Lower leg skin (tissue), 3 donors: ENCODE results near the gene VPS54.

Experiments used
- POLR2A ChIP-seq, 2 donors: fragments of 450-650 bp; IDR thresholded peaks; one replicate each; pipeline ENCODE4 v1.6.1; 2016 to 2017; ENCODE audit warnings: antibody characterized with exemption in 2 of 2, mild to moderate bottlenecking in 1 of 2, moderate library complexity in 1 of 2
- TF ChIP-seq, protein P1 (sequence below), 3 donors: fragments of 450-650 bp; IDR thresholded peaks; one replicate each; pipeline ENCODE4 v1.5.1; 2016; ENCODE audit warnings: antibody characterized with exemption in 3 of 3, mild to moderate bottlenecking in 3 of 3, moderate library complexity in 2 of 3

DNA sequence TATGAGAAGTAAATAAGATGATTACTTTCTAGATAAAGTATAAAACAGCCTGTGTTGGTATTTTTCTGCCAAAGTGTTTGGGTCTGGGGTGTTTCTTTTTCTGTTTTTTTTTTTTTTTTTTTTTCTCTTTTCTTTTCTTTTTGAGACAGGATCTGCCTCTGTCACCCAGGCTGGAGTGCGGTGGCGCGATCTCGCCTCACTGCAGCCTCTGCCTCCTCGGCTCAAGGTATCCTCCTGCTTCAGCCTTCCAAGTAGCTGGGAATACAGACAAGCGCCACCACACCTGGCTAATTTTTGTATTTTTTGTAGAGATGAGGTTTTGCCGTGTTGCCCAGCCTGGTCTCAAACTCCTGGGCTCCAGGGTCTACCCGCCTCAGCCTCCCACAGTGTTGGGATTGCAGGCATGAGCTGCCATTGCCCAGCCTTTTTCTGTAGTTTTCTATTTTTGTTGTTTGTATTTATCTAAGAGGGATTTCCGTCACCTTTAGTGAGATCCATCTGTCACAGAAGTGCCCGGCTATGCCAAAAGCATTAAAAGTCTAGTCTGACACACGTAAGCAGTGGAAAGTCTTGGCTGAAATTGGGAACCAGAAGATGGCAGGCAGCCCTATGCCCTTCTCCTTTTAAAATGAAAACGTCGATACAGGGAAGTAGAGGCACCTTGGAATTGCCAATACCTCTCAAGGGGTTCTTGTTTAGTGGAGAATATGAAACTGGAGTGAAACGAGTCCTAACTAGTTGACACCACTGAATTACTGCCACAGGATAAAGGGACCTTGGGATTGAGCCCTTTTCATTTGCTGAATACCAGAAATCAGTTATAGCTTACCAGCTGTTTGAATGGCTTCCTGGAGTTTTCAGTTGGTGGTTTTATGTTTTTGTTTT lies 163.6 kb downstream of the VPS54 start:
- TF ChIP-seq POLR2A (IDR thresholded peaks at IDR 0.05) = no peak
- TF ChIP-seq, protein P1, sequence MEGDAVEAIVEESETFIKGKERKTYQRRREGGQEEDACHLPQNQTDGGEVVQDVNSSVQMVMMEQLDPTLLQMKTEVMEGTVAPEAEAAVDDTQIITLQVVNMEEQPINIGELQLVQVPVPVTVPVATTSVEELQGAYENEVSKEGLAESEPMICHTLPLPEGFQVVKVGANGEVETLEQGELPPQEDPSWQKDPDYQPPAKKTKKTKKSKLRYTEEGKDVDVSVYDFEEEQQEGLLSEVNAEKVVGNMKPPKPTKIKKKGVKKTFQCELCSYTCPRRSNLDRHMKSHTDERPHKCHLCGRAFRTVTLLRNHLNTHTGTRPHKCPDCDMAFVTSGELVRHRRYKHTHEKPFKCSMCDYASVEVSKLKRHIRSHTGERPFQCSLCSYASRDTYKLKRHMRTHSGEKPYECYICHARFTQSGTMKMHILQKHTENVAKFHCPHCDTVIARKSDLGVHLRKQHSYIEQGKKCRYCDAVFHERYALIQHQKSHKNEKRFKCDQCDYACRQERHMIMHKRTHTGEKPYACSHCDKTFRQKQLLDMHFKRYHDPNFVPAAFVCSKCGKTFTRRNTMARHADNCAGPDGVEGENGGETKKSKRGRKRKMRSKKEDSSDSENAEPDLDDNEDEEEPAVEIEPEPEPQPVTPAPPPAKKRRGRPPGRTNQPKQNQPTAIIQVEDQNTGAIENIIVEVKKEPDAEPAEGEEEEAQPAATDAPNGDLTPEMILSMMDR (IDR thresholded peaks at IDR 0.05) = no peak
